SW 1271 (cell line): ENCODE results near the gene BORA.
"Not testable (repeated sequence)": the region's sequence is repeated elsewhere in the genome, so short reads cannot be mapped to it uniquely, and the experiment has no call there.

Experiments used
- DNase-seq, 2 experiments: peaks; one replicate each; lab custom pipeline; 2025; lab: John Stamatoyannopoulos, UW

The BORA gene

DNA sequence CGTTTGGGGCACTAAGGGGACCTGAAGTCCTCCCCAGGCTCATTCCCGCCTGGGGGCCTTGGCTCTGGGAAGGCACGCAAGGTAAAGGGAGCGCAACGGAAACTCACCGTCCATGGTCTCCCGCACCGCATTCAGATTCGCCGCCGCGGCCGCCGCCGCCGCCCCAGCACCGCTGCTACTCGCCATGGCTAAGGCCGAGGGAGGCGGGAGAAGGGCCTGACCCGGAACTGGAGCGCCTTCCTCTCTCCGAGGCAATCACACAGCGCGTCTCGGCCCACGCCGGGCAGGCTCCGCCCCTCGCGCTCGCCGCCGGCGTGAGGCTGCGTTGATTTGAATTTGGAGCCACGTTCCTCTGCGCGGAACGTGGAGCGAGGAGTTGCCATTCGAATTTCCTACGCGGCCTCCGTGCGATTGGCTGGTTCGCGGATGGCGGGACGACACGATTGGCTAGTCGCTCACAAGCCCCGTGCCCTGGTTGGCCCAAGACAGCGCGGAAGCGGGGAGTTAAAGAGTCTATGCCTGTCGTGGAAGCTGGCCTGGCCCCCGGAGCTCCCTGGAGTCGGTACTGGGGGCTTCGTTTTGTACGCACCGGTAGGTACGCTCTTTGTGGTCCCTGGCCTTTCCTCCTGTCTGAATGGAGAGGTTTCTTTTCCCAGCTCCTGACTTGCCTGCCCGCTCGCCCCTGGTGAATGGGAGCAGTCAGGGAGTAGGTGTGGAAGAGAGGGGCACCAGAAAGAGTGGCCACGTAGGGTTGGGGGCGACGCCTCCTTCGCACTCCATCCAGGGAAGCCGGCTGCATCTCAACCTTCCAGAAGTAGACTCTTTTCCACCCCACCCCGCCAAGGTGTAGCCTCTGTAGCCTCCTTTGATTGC is at the start of gene BORA, which contains the start of gene MZT1:
Gene BORA, plus strand, starts transcription at position 507 of the 873 bp plus-strand sequence. CDS start 1,018 bp downstream, outside the sequence.
Gene MZT1, minus strand, starts transcription at position 213 of the 873 bp plus-strand sequence. Its CDS starts 27 bp downstream, at position 186.
- DNase-seq: peak; percentile 92 to 94

DNA sequence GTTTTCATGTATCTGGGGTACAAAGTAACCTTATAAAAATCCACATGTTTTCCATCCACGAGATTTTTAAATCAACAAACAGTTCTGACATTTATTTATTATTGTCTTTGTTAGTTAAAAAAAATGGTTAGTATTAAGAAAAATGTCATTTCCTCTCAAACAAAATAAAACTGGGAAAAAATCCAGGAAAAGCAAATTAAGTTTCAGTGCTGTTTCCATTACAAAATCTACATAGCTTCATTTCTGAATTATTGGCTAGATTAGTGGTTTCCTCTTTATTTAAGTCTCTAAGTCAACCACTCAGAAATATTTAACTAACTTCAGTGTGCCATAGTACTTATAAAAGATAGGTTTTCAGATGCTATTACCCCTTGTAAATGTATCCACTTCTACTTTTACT is 49.4 kb upstream of the BORA start:
- DNase-seq: no peak

DNA sequence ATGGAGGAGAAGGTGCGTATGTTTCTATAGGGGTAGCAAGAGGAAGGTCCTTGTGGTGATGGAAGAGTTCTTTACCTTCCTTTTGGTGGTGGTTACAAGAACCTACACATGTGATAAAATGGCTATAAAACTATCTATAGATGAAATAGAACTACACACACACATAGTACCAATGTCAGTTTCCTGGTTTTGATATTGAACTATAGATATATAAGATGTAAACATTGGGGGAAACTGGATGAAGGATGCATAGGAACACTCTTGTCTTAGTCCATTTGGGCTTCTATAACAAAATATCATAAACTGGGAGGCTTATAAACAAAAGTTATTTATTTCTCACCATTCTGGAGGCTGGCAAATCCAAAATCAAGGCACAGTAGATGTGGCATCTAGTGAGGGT is 47.4 kb upstream of the BORA start:
- DNase-seq: no peak

DNA sequence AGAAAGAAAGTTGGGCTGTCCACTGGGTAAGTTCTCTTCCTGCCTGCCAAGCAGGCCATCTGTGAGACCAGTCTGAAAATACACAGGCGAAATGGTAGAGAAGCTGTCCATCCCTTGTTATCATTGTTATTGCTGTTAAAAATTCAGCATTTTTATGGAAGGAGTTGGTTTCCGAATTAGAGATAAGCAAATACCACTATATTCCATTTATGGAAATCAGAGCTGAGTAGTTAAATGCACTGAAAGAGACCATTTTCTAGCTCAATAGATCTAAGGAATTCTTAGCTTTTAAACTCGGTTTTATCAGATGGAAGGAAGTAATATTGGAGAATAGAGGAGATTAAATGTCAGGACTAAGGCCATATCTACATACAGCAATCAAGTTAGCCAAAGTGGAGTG is 41.0 kb upstream of the BORA start:
- DNase-seq: no peak

DNA sequence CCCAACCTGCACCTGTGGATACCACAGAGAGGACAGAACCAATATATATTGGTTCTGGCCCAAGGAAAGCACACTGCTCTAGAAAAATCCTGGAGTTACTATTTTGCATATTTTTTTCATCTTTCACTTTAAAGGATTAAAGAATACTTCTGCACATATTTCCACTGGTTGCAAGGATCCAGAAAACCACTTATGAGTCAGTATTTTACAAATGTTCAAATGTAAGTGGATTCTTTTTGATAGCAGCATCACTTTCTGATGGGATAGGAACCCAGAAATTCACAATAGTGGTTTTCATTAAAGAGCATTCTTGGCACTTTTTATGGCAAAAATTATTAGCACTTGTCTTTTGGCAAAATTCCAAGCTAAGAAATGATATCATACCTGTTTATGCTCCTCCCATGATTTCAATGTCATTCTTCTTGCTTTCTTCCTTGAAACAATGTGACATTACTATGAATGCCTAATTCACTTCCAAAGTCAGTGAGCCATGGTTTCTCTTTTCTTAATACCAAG is 38.5 kb upstream of the BORA start:
- DNase-seq: no peak

DNA sequence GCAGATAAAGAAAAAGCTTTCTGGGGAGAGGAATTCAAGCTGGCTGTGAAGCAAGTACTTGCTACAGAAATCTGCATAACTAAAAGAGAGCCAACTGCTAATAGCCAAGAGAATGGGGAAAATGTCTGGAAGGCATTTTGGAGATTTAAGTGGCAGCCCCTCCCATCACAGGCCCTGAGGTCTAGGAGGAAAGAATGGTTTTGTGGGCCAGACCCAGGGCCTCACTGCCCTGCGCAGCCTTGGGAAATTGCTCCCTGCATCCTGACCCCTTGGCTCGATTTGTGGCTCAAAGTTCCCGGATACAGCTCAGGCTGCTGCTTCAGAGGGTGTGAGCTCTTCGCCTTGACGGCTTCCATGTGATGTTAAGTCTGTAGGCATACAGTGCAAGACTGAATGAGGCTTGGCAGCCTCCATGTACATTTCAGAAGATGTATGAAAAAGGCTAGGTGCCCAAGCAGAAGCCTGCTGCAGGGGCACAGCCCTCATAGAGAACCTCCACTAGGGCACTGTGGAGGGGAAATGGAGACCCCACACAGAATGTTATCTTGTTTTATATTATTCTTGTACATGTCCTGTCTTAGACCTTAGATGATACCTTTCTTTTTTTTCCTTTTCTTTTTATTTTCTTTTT is 34.7 kb upstream of the BORA start:
- DNase-seq: no peak

DNA sequence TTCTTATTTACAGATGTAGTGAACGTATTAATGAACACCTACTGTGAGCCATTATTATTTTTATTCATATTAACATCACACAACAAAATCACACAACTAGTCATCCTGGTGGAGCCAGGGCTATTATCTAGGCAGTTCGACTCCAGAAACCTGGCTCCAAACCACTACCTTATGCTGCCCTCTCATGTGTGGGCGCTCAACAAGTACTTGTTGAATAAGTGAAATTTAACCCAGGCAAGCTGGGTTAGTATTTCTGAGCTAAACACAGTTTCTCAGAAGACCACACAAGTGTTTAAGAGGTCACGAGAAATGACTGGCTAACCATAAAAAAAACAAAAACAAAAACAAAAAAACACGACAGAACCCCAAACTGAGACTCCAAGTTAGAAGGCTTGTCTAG is 33.9 kb upstream of the BORA start:
- no peak for DNase-seq

DNA sequence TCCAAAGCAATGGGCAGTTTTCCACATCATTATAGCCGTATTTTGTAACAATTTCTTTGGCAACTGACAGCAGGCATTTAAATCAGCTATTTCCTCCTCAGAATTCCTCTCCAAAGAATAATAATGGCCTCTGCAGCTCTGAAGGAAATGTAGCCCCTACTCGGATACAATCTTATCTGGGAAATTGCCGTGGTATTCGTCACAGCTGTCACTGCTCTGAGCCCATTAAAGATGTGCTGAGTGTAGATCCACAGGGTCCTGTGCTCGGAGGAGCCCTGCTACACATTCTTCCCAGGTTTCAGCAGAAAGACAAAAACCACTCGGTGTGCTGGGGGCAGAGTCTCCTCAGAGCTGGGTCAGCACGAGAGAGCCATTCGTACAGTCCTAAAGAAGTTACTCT is 33.4 kb upstream of the BORA start:
- DNase-seq: no peak

DNA sequence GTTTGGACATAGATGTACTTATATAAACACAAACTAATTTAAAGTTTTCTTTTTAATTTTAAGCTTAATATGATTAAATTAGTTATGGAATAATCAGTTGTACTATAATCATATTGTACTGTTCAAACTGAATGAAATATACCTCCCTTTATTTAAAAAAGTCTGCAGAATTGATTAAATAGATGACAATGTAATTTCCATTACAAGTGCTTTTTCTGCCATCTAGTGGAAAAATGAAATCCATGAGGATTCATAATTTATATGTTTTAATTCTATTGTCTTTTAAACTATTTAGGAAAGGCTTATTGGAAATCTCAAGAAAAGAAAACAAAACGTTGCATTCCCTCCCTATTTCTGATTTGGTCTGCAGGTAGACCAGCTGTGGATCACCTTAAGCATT is 31.1 kb upstream of the BORA start:
- peak in 1 of 2 experiments; percentile 26 for DNase-seq

DNA sequence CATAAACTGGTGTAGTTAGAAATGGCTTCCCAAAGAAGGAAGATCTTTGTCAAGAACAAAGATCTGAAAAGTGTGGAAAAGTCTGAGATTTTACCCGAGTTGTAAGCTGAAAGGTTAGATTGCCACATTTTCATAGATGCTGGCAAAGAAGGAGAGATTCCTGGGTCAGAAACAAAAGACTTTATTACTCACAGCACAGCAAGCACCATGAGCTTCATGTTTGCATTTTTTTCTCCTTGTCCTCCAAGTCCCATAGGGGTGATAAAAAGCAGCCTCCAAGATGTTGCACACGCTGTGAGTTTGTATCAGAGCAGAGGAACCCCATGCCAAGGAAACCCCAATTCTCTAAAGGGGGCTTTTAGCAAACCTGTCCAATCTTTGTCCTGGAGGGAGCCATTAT is 29.6 kb upstream of the BORA start:
- no peak for DNase-seq

DNA sequence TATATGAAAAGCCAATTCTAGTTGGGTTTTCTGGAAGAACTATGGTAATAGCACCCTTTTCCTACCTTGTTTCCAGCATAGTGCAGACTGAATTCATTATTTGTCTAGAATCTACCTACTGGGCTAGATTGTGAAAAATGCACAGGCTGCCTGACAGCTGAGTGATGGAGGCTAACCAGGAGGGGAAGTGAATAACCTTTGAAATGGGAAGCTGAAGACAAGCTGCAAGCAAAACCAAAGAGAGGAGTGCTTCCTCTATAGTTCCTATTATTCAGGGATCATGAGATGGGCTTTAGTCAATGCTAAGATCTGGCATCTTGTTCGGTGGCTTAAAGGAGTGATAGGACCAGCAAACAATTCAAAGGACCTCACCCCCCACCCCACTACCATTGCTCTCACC is 27.2 kb upstream of the BORA start:
- no peak for DNase-seq

DNA sequence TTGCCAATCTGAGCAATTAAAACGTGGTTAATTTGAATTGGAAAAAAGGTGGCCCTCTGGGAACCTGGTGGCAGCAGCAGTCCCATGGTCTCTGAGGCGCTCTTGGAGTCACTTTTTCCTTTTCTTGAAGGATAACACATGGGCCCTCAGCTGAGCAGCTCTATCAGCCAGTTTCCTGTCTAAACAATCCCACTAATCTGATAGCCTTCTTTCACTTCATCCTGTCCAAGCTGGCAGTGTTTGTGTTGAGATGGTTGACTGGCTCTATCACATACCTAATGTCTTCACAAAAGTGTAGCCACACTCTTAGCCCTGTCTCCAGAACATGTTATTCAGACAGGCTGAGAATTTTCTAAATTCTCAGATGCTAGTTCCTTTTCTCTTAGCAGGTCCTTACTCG is 10.9 kb upstream of the BORA start:
- DNase-seq: no peak

DNA sequence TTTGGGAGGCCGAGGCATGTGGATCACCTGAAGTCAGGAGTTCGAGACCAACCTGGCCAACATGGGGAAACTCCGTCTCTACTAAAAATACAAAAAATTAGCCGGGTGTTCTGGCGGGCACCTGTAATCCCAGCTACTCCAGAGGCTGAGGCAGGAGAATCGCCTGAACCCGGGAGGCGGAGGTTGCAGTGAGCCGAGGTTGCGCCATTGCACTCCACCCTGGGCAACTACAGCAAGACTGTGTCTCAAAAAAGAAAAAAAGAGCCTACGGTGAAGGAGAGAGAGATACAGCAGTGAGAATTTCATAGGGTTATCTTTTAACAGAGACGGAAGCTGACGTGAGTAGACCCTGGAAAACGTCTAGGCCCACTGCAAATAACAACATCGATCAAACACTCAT is 1.5 kb upstream of the BORA start:
- DNase-seq: not testable (repeated sequence)

DNA sequence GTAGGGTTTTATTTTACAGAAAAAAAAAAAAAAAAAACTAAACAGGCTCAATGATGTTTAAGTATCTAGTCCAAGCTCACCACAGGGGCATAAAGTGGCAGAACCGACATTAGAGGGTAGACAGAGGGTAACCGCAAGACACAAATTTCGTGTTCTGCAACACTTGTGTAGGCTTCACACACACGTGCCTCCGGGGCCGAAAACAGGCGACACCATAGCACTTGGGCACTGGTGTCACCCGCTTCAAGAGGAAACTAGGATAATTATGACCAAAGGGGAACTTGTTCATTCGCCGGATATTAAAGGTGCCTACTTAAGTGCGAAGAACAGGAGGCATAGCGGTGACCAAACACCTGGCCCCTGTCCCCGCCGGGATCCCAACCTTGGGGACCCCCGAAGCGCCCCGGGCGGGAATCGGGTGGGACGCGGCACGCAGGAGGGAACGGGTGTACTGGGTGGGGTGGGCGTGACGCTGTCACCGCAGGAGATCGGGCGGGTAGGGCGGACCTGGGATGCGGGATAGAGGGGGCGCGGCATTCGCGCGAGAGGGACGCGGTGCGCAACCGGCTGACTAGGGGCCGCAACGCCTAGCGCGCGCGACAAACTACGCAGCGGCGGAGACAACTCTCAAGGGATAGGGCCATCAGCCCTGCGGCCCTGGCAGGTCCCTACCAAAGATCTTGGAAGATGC is 852 bp upstream of the BORA start:
- DNase-seq: no peak

DNA sequence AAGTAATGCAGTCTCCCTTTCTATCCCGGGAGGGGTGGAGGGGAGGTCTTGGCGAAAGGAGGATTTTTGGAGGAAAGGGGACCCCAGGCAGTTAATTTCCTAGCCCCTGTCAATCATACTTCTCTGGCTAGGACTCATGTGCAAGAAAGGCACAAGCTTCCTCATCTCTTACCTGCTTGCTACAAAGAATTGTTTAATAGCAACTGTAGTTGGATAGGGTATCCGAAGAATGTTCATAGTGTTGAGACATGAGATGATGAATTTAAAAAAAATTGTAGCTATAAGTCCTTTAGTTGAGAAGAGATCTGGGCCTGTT is 525 bp downstream of the BORA start:
- no peak for DNase-seq

DNA sequence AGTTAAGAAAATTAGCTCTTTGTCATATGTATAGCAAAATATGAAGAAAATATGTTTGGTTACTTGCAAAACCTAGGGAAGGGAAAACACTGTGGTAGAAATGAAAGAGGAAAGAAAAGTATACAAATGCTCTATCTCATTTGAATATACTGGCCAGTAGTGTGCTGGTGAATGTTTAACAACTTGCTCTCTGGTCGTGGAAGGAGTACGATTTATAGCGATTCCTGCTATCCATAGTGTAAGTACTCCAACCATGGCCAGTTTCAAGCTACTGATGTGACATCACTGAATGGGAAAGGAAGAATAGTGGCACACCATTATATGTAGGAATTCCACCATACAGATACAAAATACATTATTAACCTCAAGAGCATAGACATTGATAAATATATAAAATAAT is 9.3 kb downstream of the BORA start:
- DNase-seq: no peak

DNA sequence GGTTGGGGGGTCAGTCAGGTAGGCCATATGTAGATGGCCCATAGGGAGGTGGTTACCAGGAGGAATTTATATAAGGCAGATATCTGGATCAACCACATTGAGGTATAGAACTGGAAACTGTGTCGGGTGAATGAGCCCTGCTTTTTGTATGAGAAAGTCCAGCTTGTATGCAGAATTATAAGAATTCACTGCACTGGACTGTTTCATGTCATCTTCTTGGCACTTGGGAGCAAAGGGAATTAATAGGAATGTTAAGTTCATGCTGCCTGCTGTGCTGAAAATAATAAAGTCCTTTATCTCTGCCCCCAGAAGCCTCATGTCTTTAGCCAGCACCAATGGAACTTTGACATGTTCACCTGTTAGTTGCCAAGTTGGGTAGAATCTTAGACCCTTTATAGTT is 12.3 kb downstream of the BORA start:
- DNase-seq: no peak

DNA sequence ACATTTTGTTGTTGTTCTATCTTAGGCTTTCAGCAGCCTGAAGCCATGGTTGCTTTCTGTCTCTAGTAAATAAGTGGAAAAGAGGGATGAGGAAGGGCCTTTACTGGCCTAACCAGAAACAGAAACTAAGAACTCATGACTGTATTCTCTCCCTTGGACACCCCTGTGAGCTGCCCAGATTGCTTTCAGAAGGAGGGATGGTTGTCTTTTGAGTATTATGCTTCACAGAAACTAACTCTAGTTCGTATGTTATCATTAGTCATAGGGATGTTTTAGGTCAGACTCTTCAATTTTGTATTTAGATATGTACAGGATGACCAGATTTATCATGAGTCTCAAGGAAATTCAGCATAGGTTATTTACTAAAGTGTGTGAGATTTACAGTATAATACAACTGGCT is 17.5 kb downstream of the BORA start:
- no peak for DNase-seq

DNA sequence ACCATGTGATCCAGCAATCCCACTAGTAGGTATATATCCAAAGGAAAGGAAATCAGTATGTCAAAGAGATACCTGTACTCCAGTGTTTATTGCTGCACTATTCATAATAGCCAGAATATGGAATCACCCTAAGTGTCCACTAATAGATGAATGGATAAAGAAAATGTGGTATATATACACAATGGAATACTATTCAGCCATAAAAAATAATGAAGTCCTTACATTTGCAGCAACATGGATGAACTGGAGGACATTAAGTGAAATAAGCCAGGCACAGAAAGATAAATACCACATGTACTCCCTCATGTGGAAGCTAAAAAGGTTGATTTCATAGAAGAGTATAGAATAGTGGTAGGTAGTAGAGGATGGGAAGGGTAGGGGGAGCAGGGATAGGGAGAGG is 23.5 kb downstream of the BORA start:
- no peak for DNase-seq

DNA sequence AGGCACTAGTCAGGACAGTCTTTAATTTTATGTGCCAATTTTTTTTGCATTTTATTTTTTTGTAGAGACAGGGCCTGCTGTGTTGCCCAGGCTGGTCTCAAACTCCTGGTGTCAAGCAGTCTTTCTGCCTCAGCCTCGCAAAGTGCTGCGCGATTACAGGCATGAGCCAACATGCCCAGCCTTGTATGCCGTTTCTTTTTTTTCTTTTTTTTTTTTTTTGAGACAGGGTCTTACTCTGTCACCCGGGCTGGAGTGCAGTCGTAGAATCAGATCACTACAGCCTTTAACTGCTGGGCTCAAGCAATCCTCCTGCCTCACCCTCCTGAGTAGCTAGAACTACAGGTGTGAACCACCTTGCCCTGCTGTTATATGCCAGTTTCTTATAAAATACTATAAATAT is 26.4 kb downstream of the BORA start:
- no peak for DNase-seq

DNA sequence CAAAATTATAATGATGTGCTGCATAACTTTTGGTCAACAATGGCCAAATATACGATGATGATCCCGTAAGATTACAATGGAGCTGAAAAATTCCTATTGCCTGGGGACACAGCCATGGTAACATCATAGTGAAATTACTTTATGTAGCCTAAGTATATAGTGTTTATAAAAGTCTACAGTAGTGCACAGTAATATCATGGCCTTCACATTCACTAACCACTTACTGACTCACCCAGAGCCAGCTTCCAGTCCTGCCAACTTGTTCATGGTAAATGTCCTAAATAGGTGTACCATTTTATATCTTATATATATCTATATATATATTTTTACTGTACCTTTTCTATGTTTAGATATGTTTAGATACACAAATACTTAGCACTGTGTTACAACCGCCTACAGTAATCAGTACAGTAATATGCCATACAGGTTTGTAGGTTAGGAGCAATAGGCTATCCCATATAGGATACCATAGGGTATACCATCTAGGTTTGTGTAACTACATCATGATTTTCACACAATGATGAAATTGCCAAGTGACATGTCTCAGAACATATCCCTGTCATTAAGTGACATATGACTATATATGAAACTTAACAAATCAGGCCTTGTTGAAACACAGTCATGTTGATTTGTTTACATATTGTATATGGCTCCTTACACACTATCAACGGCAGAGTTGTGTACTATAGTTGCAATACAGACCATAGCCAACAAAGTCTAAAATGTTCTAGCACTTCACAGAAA is 30.2 kb downstream of the BORA start:
- no peak for DNase-seq

DNA sequence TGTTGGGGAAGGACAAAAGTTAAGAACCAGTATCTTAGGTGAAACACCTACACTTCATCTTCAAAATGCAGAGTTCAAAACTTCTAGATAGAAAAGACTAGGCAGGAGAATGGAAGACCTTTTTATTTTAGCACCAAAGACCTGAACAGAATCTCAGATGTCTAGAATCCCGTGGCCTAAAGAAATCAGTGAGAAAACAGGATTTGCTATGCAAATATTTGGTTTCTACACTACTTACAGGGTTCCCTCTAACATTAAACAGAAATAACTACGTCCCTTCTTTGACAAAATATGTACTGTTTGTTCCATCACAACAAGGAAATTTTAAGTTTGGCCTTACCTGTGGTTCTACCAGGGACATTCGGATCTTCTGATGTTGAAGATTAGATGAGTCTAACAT is 32.5 kb downstream of the BORA start:
- DNase-seq: no peak
